HG03354 (cell line): ENCODE data around the gene TNPO1.

Source experiments
- ATAC-seq: cut with Tn5 transposase; IDR thresholded peaks from one replicate; pipeline ENCODE4 v1.9.1; 2021; ENCODE audit warnings: mild to moderate bottlenecking; ENCODE audit not compliant: unreplicated experiment, poor library complexity, severe bottlenecking

TNPO1 gene

GRCh38 chr5:72848474-72849428 lies 32.3 kb downstream of the TNPO1 start:
- peak; percentile 59 for ATAC-seq

- ATAC-seq, result no peak
Observed at GRCh38 chr5:72849546-72849945, 33.1 kb downstream of the TNPO1 start.

- no peak for ATAC-seq
Observed at GRCh38 chr5:72850113-72850512, 33.7 kb downstream of the TNPO1 start.

- no peak for ATAC-seq
Observed at GRCh38 chr5:72852356-72852755, 35.9 kb downstream of the TNPO1 start.

GRCh38 chr5:72854419-72854818 lies 38.0 kb downstream of the TNPO1 start:
- ATAC-seq, result no peak

GRCh38 chr5:72855821-72856220 lies 39.4 kb downstream of the TNPO1 start:
- no peak for ATAC-seq

- ATAC-seq, result no peak
Observed at GRCh38 chr5:72857396-72857795, 40.9 kb downstream of the TNPO1 start.

- no peak for ATAC-seq
Observed at GRCh38 chr5:72859127-72859526, 42.7 kb downstream of the TNPO1 start.

GRCh38 chr5:72860499-72860898 lies 44.0 kb downstream of the TNPO1 start:
- no peak for ATAC-seq

GRCh38 chr5:72871366-72872024 lies 55.0 kb downstream of the TNPO1 start:
- no peak for ATAC-seq

GRCh38 chr5:72878854-72879253 lies 62.4 kb downstream of the TNPO1 start:
- ATAC-seq, result no peak

GRCh38 chr5:72882989-72883388 lies 66.5 kb downstream of the TNPO1 start:
- no peak for ATAC-seq

GRCh38 chr5:72883850-72884249 lies 67.4 kb downstream of the TNPO1 start:
- ATAC-seq, result no peak

- no peak for ATAC-seq
Observed at GRCh38 chr5:72884892-72885291, 68.4 kb downstream of the TNPO1 start.

GRCh38 chr5:72885824-72886223 lies 69.4 kb downstream of the TNPO1 start:
- ATAC-seq, result no peak

GRCh38 chr5:72888595-72888994 lies 72.1 kb downstream of the TNPO1 start:
- no peak for ATAC-seq

- no peak for ATAC-seq
Observed at GRCh38 chr5:72889324-72889723, 72.9 kb downstream of the TNPO1 start.

GRCh38 chr5:72892846-72893245 lies 76.4 kb downstream of the TNPO1 start:
- no peak for ATAC-seq

GRCh38 chr5:72895758-72896157 lies 79.3 kb downstream of the TNPO1 start:
- no peak for ATAC-seq

- no peak for ATAC-seq
Observed at GRCh38 chr5:72906806-72907205, 90.3 kb downstream of the TNPO1 start.

GRCh38 chr5:72908664-72909063 lies 92.2 kb downstream of the TNPO1 start:
- no peak for ATAC-seq
